Thyroid gland (tissue), 4 donors: Measurements from ENCODE around the gene DLG3. TPM values are rescaled to one million over a fixed set of nuclear protein-coding genes. Genes with fewer than 3 reads are reported as not detected.

ENCODE experiments used
- DNase-seq, 2 donors: peaks; one replicate each; pipeline ENCODE4 v3.0.0-alpha.2; 2019
- H3K27ac ChIP-seq, 3 donors: fragments of 200-600 bp; sonication (generic); 1 replicate in 2 of 3; 2 replicates in 1 of 3; pipeline ENCODE4 v1.5.1; 2016 to 2019; ENCODE audit warnings: mild to moderate bottlenecking in 1 of 3, moderate library complexity in 1 of 3
- H3K27me3 ChIP-seq: fragments of 200-600 bp; sonication (generic); one replicate; pipeline ENCODE4 v1.5.1; 2019
- H3K36me3 ChIP-seq, 2 donors: fragments of 200-600 bp; sonication (generic); one replicate each; pipeline ENCODE4 v1.5.1; 2016 to 2019
- H3K4me1 ChIP-seq, 2 donors: fragments of 200-600 bp; sonication (generic); one replicate each; pipeline ENCODE4 v1.5.1; 2017 to 2019
- H3K4me3 ChIP-seq, 3 donors: fragments of 200-600 bp; sonication (generic); replicated peaks in 1 of 3; 1 replicate in 2 of 3; 2 replicates in 1 of 3; pipeline ENCODE4 v1.5.1; 2016; ENCODE audit warnings: mild to moderate bottlenecking in 1 of 3
- H3K9me3 ChIP-seq: fragments of 200-600 bp; sonication (generic); one replicate; pipeline ENCODE4 v1.5.1; 2017
- CTCF ChIP-seq, 6 experiments: fragments of 200-600 bp in 3 of 6; fragments of 450-650 bp in 3 of 6; sonication (generic) in 3 of 6; IDR thresholded peaks; one replicate each; pipeline ENCODE4 v1.5.1; 2016 to 2019; ENCODE audit warnings: antibody characterized with exemption in 6 of 6, mild to moderate bottlenecking in 2 of 6, inconsistent platforms in 1 of 6, moderate library complexity in 1 of 6
- POLR2A ChIP-seq, 2 donors: fragments of 450-650 bp; IDR thresholded peaks; one replicate each; pipeline ENCODE4 v1.6.1; 2017; ENCODE audit warnings: antibody characterized with exemption in 2 of 2, mild to moderate bottlenecking in 2 of 2, moderate library complexity in 1 of 2
- WGBS, 2 donors: methylation state at CpG; one replicate each; pipeline ENCODE4 v1.1.5; 2017; 5-methylcytosine and 5-hydroxymethylcytosine counted together
- intact Hi-C: fragments of 100-400 bp; cut with DNase I; formaldehyde crosslinking; loops from one replicate; pipeline ENCODE4 v1.15.1; 2023
- total RNA-seq, 4 donors: library from RNA; depleted of rRNA; stranded (reverse); fragments of >200 nt; gene quantifications; one replicate each; pipeline ENCODE4 v1.2.3, GENCODE V29; 2016

Gene DLG3
- total RNA-seq, 4 donors from 2014 or later = 31.4 to 79.5 (median 61.9) TPM

GRCh38 chrX:70424801-70425200, 19.8 kb upstream of the DLG3 start:
- Histone ChIP-seq H3K27me3 (no peaks in the 10 kb centered on the region), H3K4me1 (no peaks in the 10 kb centered on the region), H3K4me3 (no peak overlapping the region), H3K36me3 (no peaks in the 10 kb centered on the region), H3K27ac (no peak overlapping the region), H3K9me3 (no peaks in the 10 kb centered on the region)
- no CpG with 5 or more reads among the region's 10 CpGs for WGBS, 2 donors
- intact Hi-C loops = no loop called here
- no peak for DNase-seq
- no peak for TF ChIP-seq CTCF (IDR thresholded peaks at IDR 0.05)
- TF ChIP-seq POLR2A (IDR thresholded peaks at IDR 0.05) = no peak

GRCh38 chrX:70426286-70427278, 18.1 kb upstream of the DLG3 start:
- DNase-seq = no peak
- TF ChIP-seq POLR2A (IDR thresholded peaks at IDR 0.05) (no peak), CTCF (IDR thresholded peaks at IDR 0.05) (no peak)
- Histone ChIP-seq H3K36me3 (no peaks in the 10 kb centered on the region), H3K27me3 (no peaks in the 10 kb centered on the region), H3K4me1 (no peaks in the 10 kb centered on the region), H3K9me3 (no peaks in the 10 kb centered on the region), H3K4me3 (no peak overlapping the region), H3K27ac (no peak overlapping the region)
- intact Hi-C loops = no loop called here
- 87 to 91% methylated on average over 4 to 12 of the region's 15 CpGs for WGBS, 2 donors

GRCh38 chrX:70427365-70427764, 17.3 kb upstream of the DLG3 start:
- 60 to 67% methylated on average over 1 of the region's 2 CpGs for WGBS, 2 donors
- Histone ChIP-seq H3K27me3 (no peaks in the 10 kb centered on the region), H3K4me3 (no peak overlapping the region), H3K9me3 (no peaks in the 10 kb centered on the region), H3K27ac (no peak overlapping the region), H3K36me3 (no peaks in the 10 kb centered on the region), H3K4me1 (no peaks in the 10 kb centered on the region)
- no peak for TF ChIP-seq CTCF (IDR thresholded peaks at IDR 0.05)
- no peak for TF ChIP-seq POLR2A (IDR thresholded peaks at IDR 0.05)
- DNase-seq = no peak
- intact Hi-C loops = no loop called here

GRCh38 chrX:70429759-70430158, 14.9 kb upstream of the DLG3 start:
- intact Hi-C loops = no loop called here
- TF ChIP-seq POLR2A (IDR thresholded peaks at IDR 0.05) (no peak), CTCF (IDR thresholded peaks at IDR 0.05) (no peak)

More at GRCh38 chrX:70429759-70430158, 14.9 kb upstream of the DLG3 start:
- Histone ChIP-seq H3K36me3 (no peaks in the 10 kb centered on the region), H3K4me1 (no peaks in the 10 kb centered on the region), H3K27ac (no peak overlapping the region), H3K27me3 (no peaks in the 10 kb centered on the region), H3K4me3 (no peak overlapping the region), H3K9me3 (no peaks in the 10 kb centered on the region)
- DNase-seq = no peak
- 94 to 96% methylated on average over 6 of the region's 6 CpGs for WGBS, 2 donors
